HG03354 (cell line): Measurements from ENCODE around the gene SEMA6A.
A peak's percentile ranks its signal among the peaks of the same experiment; 100 is the strongest.

Source experiments
- ATAC-seq: cut with Tn5 transposase; IDR thresholded peaks from one replicate; pipeline ENCODE4 v1.9.1; 2021; ENCODE audit warnings: mild to moderate bottlenecking; ENCODE audit not compliant: unreplicated experiment, poor library complexity, severe bottlenecking

SEMA6A gene

DNA sequence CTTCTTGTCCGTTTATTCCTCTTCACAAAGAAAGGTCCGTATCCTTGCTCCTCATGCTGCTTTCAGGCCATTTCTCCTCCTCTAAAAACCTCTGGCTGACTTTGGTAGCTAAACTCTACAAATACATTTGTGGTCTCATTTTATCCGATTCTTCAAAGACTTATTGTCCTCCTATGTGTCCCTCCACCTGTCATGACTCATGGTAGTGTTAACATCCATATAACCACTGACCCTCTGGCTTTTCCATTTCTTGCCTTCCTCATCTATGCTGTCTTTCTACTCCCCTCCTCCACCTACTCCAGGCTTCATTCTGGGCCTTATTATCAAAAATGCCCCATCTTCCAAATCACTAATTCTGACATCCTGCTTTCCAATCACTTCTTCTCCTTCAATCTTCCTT, 4.1 kb upstream of the SEMA6A start:
- ATAC-seq, result no peak

DNA sequence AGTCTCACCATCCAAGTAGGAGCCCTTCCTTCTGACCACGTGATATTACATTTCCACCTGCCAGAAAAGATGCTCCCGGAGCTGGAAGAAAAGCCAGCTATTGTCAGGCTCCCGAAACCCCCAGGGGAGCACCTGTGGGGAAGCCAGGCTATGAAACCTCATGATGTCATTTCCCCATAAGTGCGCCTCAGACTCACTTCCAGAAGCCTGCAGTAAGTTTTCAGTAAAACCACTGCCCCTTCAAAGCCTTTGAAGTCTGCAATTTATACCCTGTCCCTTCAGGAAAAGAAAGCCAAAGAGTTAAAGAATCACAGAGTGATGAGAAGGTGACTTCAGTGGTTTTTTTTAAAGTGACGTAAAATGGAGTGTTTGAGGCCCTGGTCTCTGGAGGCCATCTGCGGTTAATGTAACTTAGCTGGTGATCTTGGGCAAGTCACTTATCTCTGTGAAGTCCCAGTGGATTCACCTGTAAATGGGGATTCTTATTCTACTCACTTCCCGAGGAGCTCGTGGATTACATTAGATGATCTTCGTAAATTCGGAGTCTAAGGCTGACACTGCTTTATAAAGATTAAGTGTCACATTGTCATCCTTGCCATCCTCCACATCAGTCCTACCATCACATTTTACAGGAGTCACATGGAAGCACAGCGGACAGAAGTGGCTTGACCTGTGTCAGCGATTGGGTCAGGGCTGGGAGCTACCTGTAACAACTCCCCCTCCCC, 2.6 kb upstream of the SEMA6A start:
- ATAC-seq, result peak; percentile 60

DNA sequence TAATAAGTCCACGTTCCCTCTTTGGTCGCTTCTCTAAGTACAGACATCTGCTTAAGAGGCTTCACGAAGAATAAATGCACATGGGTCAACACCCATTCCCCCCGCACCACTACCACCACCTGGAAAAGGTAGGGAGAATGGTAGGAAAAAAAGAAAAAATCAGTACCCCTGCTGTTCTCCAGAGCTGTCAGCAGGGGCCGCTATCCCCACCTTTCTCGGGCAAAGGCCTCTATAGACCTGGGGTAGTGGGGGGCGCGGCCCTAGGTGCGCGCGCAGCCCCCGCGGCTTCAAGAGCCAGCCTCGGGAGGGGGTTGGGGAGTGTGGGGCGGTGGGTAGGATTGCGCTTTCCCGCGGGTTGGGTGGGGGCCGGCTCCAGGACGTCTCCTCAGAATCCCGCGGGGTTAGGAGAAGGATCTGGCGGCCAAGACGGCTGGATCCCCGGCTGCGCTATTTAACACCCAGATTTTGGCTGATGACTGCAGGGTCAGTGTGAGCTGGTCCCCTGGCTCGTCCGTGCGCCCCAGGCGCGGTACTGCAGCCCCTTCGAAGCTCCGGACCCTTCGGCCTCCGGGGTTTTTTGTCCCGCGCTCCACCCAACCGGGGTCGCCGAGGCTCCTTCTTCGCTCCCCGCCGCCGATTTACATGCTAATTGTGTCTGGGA, 1.6 kb upstream of the SEMA6A start:
- ATAC-seq, result peak; percentile 52

DNA sequence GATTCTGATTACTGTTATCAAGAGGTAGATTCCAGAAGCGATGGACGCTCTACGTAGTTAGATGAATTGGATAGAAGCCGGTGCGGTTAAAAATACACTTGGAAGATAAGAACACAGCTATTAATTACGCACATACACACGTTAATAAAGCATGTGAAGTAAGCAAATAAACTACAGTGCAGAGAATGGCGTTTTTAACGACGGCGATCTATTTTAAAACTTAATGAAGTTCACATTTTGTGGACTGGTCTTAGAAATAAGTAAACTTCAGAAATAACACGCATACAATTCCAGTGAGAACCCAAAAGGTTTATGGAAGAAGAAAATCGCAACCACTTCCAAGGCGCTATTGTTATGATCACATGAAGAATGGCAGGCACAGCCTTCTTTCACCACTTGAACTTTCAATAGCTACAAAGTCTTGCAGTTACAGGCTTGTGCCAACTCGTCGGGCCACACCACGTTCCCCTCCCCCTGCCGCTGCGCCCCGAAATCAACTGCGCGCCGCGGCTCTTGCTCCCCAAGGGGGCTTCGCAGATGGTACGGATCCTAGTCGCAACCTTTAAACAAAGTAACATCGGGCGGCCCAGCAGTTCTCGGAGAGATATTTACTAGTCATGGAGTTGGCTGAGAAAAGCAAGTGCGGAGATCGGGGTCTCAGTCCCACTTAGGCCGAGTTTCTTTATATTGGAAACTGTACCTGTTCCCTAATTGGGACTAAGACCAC, 866 bp upstream of the SEMA6A start:
- ATAC-seq, result no peak

DNA sequence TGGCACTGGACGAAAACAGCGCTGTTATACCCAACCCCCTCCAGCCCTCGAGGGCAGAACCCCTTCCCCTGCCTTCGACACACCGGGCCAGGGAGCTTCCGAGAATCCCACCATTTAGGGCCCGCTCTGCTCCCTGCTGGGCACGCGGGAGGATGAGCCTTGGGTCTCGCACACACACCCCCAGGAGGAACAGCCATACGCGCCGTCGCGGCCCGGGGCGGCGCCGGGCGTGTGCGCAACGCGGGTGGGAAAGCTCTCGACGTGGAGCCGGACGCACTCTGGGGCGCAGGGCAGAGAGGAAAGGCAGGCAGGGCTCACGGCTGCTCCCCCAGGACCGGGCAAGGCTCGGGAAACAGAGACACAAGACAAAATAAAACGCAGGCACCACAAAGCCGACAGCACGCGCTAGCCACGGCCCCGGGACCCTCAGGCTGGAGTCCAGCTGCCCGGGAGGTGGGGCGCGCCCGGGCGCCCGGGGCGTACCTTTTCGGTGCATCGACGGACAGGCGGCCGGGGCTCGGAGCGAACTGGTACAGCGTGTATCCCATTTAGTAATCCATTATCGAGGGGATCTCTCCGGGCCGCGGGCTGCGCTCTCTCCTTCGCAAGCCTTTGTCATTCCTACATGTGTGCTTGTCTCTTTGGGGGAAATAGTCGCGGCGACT, 789 bp downstream of the SEMA6A start:
- no peak for ATAC-seq

DNA sequence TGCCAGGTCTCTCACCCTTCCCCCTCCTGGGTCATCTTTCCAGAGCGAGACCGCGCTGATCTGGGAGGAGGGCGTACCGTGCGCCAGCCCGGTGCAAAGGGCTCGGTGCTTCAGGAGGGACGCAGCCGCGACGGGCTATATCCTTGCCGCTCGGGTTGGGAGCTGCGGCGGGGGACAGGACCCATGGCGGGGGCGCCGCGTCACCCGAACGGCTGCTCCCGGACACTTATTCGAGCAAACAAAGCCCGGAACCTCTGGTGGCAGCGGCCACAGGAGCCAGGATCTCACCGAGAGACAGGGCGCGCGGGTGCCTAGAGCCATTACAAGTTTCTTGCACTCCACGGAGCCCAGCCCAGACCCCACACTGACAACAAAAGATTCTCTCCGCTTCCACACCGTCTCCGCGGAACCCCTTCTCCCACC, 1.3 kb downstream of the SEMA6A start:
- ATAC-seq, result no peak

DNA sequence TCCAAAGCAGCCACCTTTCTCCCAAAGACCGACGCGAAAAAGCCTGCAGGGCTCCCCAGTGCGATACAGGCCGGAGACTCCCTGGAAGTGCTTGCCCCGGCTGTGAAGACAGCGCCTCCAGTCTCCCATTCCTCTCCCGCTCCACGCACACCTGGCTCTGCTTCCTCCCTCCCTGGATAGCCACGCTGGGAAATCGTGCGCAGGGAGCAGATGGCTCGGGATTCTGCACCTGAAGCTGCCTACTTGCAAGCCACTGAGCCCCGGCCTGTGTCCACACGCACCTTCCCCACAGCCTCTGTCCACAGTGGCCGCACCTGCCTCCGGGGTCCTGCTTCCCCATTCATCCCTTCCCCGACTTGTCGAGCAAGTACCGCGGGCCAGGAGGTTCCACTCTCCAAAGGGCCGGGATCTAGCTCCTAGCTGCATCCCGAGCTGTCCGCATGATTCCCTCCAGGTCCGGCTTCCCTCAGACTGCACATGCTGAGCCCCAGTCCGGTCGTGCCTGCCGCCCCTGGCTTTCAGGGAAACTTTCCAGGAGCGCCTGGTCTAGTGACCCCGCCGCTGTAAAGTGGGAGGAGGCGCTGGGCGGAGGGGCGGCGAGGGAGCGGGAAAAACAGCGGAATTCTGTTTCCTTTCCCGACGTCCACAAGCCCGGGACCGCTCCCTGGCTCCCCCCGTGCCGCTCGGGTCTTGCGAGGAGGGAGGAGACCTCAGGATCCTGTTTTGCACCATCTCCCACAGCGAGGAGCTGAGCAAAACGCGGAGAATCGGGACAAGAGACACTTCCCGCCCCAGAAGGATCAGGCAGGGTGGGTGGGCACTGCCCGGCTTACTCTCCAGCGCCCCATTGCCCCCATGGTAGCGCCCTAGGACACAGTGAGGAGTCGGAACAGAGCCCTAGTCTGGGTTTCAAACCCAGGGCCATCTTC, 2.0 kb downstream of the SEMA6A start:
- no peak for ATAC-seq

DNA sequence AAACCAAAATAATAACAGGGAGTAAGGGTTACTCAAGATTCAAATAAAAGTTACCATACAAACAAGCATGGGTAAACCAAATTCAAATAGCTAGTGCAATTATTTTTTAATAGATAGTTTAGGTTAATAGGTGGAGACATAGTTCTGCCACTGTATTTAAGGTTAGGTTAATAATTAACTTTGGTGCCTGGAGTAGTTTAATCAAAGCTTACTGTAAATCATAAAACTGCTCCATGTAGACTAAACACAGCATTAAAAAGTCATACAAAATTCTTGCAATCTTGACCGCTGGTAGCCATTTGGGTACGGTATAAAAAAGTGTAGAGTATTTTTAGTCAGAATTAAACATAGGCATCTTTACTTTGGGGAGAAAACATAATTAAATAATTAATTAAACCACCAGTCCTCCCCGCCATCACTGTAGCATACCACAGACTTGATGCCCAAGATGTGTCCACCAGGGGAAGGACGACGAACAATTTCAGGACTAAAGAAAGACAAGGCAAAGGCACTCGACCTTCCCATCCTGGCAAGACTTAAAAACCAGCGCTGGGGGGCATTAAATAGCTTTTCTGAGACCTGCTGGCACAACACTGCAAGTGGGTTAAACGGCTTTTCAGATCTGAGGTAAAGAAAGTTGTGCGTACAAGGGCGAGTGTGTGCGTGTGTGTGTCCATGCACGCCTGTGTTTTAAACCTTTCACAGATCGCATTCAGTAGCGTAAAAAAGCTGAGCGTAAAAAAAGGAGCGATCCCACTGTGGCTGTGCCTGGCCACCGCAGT, 2.9 kb downstream of the SEMA6A start:
- no peak for ATAC-seq

DNA sequence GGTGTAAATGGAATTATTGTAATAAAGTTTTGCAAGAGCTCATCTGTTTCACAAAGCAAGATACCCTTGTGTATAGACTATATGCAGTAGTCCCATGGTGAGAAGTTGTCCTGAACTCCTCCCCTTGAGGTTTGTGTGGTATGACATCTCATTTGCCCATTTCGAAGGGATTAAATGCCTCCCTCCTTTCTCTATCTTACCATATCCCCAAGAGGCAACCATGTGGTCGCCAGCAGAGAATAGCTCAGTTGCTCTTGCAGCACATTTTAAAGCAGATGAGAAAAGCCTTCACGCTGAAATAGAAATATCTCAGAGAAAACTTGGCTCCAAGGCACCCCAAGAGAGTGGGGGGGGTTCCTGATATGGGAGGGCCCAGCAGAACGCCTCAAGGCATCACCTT, 4.6 kb downstream of the SEMA6A start:
- ATAC-seq, result no peak

DNA sequence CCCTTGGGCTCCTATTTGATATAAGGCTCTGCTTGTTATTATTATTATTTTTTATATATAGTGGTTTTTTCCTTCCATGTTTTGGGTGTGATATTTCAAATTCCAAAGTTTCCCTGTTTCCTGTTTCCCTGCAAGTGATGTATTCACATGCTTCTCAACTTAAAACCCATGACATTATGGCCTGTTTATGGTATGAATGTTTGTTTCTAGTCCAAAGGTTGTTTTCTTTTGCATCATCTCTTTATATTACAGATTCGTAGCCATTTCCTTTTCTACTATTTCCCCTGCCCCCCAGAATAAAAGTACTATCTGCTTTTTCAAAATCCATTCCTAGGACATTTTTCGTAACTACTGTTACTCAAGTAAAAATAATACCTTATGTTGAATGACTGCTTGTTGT, 7.5 kb downstream of the SEMA6A start:
- ATAC-seq, result no peak

DNA sequence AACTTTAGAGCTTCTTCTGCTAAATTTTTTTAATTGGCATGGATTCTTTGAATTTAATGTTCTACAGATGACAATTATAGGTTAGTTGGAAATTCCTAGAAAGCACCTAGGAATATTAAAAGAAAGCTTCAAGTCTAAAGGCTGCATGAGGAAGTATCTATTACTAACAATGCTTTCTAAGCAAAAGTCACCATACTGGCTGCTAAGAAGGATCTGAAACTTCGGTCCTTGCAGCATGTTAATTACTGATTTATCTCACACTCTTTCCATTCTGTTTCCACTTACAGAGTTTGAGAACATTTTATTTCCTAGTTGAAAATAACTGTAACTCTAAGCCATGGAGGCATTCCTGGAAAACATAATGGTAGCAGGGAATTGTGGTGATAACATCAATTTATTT, 8.4 kb downstream of the SEMA6A start:
- peak; percentile 90 for ATAC-seq

DNA sequence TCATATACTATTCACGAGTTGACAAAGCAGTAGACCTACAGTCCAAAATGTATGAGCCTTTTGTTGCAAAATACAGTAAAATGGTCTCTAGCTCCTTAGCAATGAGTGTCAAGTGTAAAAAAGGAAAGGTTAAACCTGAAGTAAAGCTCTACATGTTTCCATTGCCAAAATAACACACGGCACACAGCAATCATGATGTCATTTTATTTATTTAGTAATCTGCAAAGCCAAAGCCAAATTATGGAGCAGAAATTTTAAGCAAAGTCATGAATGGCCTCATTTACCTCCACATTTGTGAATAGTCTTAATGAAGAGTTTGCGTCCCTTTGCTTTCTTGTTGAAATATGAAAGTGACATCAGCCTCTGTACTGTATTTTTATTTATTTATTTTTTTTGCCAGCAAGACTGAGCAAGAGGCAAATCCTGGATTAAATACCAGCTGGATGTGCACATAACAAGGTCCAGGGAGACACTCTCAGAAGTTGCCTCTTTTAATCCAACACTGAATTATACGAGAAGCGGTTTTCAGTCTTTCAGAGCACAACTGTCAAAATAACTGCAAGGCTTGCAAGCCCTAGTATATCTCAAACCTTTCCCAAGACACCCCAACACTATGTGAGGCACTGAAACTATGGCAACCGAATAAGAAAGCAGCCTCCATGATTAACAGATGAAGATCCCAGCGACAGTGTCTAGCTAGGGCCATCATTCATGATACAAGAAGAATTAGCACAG, 9.7 kb downstream of the SEMA6A start:
- no peak for ATAC-seq

DNA sequence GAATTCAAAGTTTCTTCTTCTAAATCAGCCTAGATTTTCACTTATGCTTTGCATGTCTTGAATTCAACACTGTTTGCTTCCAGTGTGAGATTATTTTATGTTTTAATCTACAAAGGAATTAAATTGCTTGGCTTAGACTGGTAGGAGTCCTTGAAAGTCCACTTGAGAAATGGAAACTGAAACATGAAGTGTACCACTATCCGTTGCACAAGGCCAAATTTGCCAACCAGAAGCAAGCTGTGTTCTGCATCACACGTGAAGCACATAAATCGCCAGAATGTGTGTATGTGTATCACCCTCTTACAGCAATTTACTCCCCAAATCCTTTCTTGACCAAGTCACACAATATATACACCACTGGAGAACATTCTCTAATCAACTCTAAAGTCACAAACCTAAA, 10.3 kb downstream of the SEMA6A start:
- ATAC-seq, result no peak

DNA sequence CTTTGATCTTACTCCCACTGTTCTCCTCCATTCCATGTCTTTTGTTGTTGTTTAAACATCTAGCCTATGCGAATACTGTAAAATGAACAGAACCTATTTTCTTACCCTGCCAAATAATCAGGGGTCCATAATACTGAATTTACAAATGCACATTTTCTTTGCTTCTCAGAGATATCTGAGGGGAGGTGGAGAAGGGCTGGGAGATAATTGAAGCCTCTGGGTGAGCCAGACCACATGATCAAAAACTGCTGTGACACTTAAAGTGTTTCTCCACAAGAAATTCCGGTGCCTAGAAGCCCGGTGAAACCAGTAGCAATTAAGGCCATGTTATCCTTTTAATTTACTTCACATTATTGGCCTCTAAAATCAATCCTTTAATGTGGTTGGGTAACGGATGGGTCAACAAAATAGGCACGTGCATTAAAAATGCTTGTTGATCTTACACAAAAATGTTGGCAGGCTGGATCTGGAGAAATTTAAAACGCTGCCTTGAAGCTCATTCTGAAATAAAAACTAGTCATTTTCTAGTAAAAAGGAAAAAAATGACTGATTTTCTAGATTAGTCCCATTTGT, 10.8 kb downstream of the SEMA6A start:
- no peak for ATAC-seq

DNA sequence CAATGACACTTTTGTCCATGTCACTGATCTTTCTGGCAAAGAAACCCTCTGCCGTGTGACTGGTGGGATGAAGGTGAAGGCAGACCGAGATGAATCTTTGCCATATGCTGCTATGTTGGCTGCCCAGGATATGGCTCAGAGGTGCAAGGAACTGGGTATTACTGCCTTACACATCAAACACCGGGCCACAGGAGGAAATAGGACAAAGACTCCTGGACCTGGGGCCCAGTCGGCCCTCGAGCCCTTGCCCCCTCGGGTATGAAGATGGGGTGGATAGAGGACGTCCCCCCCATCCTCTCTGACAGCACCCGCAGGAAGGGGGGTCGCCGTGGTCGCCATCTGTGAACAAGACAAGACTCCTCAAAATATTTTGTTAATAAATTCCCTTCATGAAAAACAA, 12.0 kb downstream of the SEMA6A start:
- ATAC-seq, result no peak

DNA sequence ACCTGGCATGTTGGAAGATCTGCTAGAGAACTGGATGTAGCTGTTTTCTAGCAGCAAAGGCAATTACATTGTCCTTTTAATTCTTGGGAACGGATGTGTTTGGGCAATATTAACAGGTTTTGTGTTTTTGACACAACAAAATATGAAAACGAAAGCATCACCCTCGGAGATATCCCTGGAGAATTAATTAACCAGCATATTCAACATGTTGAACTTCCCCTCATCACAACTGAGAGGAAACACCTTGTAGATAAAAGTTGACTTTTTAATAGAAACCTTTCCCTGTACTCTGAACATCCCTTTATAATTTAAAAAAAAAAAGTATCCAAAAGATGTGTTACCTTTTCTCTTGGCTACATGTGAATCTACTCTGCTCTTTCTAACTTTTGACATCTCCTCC, 13.0 kb downstream of the SEMA6A start:
- ATAC-seq, result no peak

DNA sequence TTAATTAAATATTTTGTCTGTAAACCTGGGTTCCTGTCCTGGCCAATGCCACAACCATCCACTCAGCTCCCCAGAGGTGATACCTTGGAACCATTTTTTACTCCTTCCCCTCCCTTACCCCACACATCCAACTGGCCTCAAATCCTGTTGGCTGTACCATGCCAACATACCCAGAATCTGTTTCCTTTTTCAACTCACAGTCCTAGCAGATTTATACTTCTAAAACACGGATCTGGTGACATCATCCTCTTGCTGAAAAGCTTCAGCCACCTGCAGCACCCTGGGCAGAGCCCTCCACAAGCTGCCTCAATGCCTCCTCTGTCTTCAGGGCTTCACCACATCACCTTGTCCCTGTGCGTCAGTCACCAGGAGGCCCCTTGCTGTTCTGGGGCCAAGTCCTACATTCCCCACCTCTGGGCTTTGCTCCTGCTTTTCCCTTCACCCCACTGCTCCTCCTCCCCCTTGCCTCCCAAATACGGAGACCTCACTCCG, 14.9 kb downstream of the SEMA6A start:
- ATAC-seq, result no peak

DNA sequence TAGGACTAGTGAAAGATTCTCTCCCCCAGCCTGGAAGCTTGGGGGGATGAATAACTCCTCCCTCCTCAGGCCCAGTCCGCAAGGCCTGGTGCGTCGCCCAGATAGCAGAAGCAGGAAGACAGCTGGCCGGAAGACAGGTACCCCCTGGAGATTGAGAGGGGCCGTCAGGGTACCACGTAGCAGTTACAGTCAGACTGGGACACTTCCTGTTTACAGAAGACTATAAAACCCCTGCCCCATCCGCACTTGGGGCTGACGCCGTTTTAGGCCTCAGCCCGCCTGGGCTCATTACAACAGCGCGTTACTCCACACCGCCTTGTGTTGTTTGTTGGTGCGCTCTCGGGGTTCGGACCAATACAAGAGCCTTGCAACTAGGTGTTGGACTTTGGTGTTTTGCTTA, 15.4 kb downstream of the SEMA6A start:
- ATAC-seq, result peak; percentile 37
